BJ (cell line): ENCODE results near the gene NNMT. TPM values are rescaled to one million over a fixed set of nuclear protein-coding genes. Genes with fewer than 3 reads are reported as not detected.

Experiments used
- CTCF ChIA-PET: fragments of 350-600 bp; formaldehyde crosslinking; extraction: SDS; loops from one replicate; lab custom pipeline; 2021; ENCODE audit warnings: antibody characterized with exemption, inconsistent platforms; lab: Yijun Ruan, JAX
- POLR2A ChIA-PET: fragments of 300-600 bp; sonication (Branson Sonifier 250); formaldehyde crosslinking; extraction: SDS; loops from one replicate; lab custom pipeline; 2021; ENCODE audit warnings: antibody characterized with exemption; lab: Charles Lee
- DNase-seq: peaks from one replicate; pipeline ENCODE4 v3.0.0-alpha.2; 2011; ENCODE audit warnings: low read depth
- H3K27me3 ChIP-seq: 2 replicates; pipeline ENCODE4 v1.6.0; 2011; ENCODE audit warnings: low read length; ENCODE audit not compliant: control insufficient read depth, insufficient read depth
- H3K36me3 ChIP-seq: 2 replicates; pipeline ENCODE4 v1.5.1; 2011; ENCODE audit warnings: low read length; ENCODE audit not compliant: control insufficient read depth, insufficient read depth
- H3K4me3 ChIP-seq: 2 replicates; pipeline ENCODE4 v1.5.1; 2011; ENCODE audit warnings: low read depth, mild to moderate bottlenecking, control low read depth, low read length
- CTCF ChIP-seq: IDR thresholded peaks from 2 replicates; pipeline ENCODE4 v1.5.1; 2011; ENCODE audit warnings: low read depth, mild to moderate bottlenecking, control low read depth, inconsistent platforms, low read length, moderate library complexity; ENCODE audit not compliant: insufficient read depth
- polyA plus RNA-seq: library from polyadenylated mRNA; depleted of rRNA; stranded (reverse); fragments of >200 nt; gene quantifications from 2 replicates; pipeline ENCODE4 v1.2.3, GENCODE V29; 2011

The NNMT gene
- polyA plus RNA-seq, 1 experiment: 724 TPM

DNA sequence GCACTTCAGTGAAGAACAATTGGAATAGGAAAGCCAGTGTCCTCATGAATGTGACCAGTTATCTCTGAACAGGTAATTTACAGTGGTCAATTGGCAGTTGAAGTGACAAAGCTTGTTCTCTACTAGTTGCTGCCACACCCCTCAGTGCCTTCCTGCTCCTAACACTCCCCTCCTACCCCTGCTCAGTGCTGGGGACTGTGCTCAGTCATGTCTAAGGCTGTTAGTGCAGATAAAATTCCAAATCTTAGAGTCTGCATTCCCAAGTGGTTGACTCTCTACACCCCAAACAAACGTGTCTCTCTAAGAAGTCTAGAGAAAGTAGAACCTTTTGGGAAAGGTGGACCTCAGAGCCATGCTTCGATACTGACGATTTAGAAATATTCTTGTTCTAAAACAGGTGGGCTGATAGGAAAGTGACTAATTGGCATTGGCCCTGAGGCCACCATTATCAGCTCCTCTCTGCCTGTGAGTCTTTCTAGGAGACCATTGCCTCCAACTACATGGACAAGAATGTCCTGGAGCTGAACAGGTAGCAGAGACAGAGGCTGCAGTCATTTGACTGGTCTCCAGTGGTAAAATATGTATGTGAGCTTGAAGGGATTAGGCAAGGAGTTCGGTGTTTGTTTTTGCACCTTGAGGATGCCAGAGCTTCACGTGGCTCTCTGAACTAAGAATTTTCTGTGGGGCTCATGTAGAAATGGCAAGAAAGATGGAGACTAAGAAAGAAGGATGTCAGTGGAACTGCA is 22.1 kb upstream of the NNMT start:
- CTCF ChIA-PET: interaction anchor here (1.1 to 4.7 kb wide), 2 partner anchors 12 to 238 kb away, joined by 3 to 32 read pairs; no protein-coding TSS in a partner anchor
- H3K27me3 ChIP-seq: peaks cover 20% of the 10 kb centered on the region
- POLR2A ChIA-PET: no interaction called here
- no peak overlapping the region for H3K4me3 ChIP-seq
- TF ChIP-seq CTCF: no peak
- no peaks in the 10 kb centered on the region for H3K36me3 ChIP-seq
- DNase-seq: no peak

GRCh38 chr11:114274637-114275036 is 21.6 kb upstream of the NNMT start:
- Histone ChIP-seq H3K4me3 (no peak overlapping the region), H3K36me3 (no peaks in the 10 kb centered on the region), H3K27me3 (peaks cover 20% of the 10 kb centered on the region)
- DNase-seq: no peak
- ChIA-PET POLR2A (no interaction called here), CTCF (interaction anchor here (1.0 to 4.7 kb wide), 3 partner anchors 12 to 239 kb away, joined by 3 to 32 read pairs (median 3); no protein-coding TSS in a partner anchor)
- no peak for TF ChIP-seq CTCF

GRCh38 chr11:114275280-114275679 is 20.9 kb upstream of the NNMT start:
- DNase-seq: no peak
- no peak for TF ChIP-seq CTCF
- CTCF ChIA-PET: interaction anchor here (1.0 to 4.7 kb wide), 2 partner anchors 13 to 16 kb away, joined by 3 to 32 read pairs; no protein-coding TSS in a partner anchor

DNA sequence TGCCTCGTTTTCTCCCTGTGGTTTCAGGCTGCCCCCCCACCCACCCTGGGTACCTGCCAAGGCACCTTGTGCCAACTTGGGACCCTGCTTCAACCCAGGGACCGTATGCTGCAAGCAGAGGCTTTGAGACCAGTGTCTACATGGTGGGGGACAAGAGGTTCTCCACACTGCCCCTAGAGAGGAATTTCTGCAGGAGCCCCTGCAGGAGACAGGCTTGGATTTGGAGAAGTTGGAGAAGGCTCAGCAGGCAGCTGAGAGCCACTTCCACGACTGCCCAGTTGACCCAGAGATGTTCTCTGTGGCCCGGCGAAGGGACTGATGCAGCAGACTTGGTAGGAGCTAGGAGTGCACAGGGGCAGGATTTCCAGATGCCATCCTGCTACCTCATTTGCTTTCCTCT is 20.1 kb upstream of the NNMT start:
- POLR2A ChIA-PET: no interaction called here
- Histone ChIP-seq H3K36me3 (no peaks in the 10 kb centered on the region), H3K4me3 (no peak overlapping the region), H3K27me3 (peaks cover 18% of the 10 kb centered on the region)
- no peak for TF ChIP-seq CTCF
- DNase-seq: no peak
- CTCF ChIA-PET: interaction anchor here (4.7 kb wide), 1 partner anchor 14 kb away, joined by 32 read pairs; no protein-coding TSS in a partner anchor

More at GRCh38 chr11:114275280-114275679, 20.9 kb upstream of the NNMT start:
- H3K27me3 ChIP-seq: peaks cover 20% of the 10 kb centered on the region
- no peaks in the 10 kb centered on the region for H3K36me3 ChIP-seq
- POLR2A ChIA-PET: no interaction called here
- H3K4me3 ChIP-seq: no peak overlapping the region

GRCh38 chr11:114277637-114278341 is 18.4 kb upstream of the NNMT start:
- ChIA-PET CTCF (interaction anchor here (0.9 to 2.5 kb wide), 4 partner anchors 9 to 16 kb away, joined by 3 to 7 read pairs (median 5); no protein-coding TSS in a partner anchor), POLR2A (no interaction called here)
- no peak overlapping the region for H3K4me3 ChIP-seq
- peaks cover 15% of the 10 kb centered on the region for H3K27me3 ChIP-seq
- TF ChIP-seq CTCF: no peak
- DNase-seq: no peak
- H3K36me3 ChIP-seq: no peaks in the 10 kb centered on the region
